ENCODE results near the gene ADAMTS10. TPM values are rescaled to one million over a fixed set of nuclear protein-coding genes. Genes with fewer than 3 reads are reported as not detected.

The ADAMTS10 gene
- total RNA-seq, 1 experiment from 2014 or later: 26.5 TPM

GRCh38 chr19:8607386-8607785, 3.1 kb downstream of the ADAMTS10 start:
- no peaks in the 10 kb centered on the region for H3K27me3 Mint-ChIP-seq (ENCODE audit: low read depth)
- Histone ChIP-seq H3K23me2 (ENCODE audit: insufficient read length, low read depth, low read length, poor library complexity, severe bottlenecking) (peaks cover 8% of the 10 kb centered on the region), H2BK5ac (ENCODE audit: insufficient read length, low read length) (no peak overlapping the region), H2AFZ (ENCODE audit: low read length) (no peak overlapping the region), H3K9ac (ENCODE audit: extremely low read depth, insufficient read length, low read length) (no peak overlapping the region), H2BK20ac (ENCODE audit: low read depth, low read length, poor library complexity, severe bottlenecking) (no peak overlapping the region), H3K79me2 (ENCODE audit: insufficient read depth, low read length) (no peaks in the 10 kb centered on the region), H3K27ac (ENCODE audit: insufficient read length, low read depth, low read length) (no peak overlapping the region), H3K14ac (ENCODE audit: insufficient read depth, low read length) (no peak overlapping the region), H3K4me2 (ENCODE audit: insufficient read depth, insufficient read length, low read length) (no peak overlapping the region), H3K56ac (ENCODE audit: insufficient read length, low read depth, low read length) (no peak overlapping the region), H2BK15ac (ENCODE audit: low read depth, low read length) (no peak overlapping the region), H3K18ac (ENCODE audit: insufficient read length, low read depth, low read length) (no peak overlapping the region), H3K23ac (ENCODE audit: insufficient read length, low read depth, low read length) (no peak overlapping the region), H3K27me3 (ENCODE audit: insufficient read depth, low read length) (no peaks in the 10 kb centered on the region), H4K91ac (ENCODE audit: insufficient read length, low read depth, low read length) (no peak overlapping the region), H4K8ac (replicated peaks; ENCODE audit: insufficient read length, low read depth, low read length) (no peak overlapping the region), H2AK5ac (ENCODE audit: insufficient read length, low read length) (no peak overlapping the region), H3K9me3 (ENCODE audit: control insufficient read depth, low read depth, low read length) (no peaks in the 10 kb centered on the region), H2BK120ac (ENCODE audit: low read depth, low read length, poor library complexity, severe bottlenecking) (no peak overlapping the region), H3T11ph (ENCODE audit: low read length) (no peak overlapping the region), H4K20me1 (ENCODE audit: control insufficient read depth, insufficient read depth, insufficient read length) (no peaks in the 10 kb centered on the region), H3K4me1 (ENCODE audit: insufficient read depth, low read length) (peaks cover 6% of the 10 kb centered on the region), H4K5ac (ENCODE audit: insufficient read length, low read depth, low read length) (no peak overlapping the region), H2BK12ac (ENCODE audit: insufficient read length, low read depth, low read length) (no peak overlapping the region), H3K79me1 (ENCODE audit: insufficient read depth, low read depth, low read length, poor library complexity, severe bottlenecking) (no peaks in the 10 kb centered on the region), H3K4ac (ENCODE audit: low read depth, low read length) (no peak overlapping the region)
- TF ChIP-seq CTCF (conservative IDR thresholded peaks at IDR 0.05): no peak
- peaks cover 15 to 35% (median 30%) of the 10 kb centered on the region in 3 experiments for H3K36me3 Mint-ChIP-seq (ENCODE audit: insufficient read depth in 1 of 3, low read depth in 3 of 3)
- H3K27ac Mint-ChIP-seq: peak overlapping the region in 1 of 3 experiments; percentile 55; a peak in 2 of 7 replicates
- no CpG with 5 or more reads among the region's 4 CpGs for WGBS (ENCODE audit: extremely low coverage, insufficient read length, low lambda C conversion rate)
- H3K4me1 Mint-ChIP-seq: peaks cover 33 to 42% of the 10 kb centered on the region in 2 experiments
- peaks cover 3 to 5% of the 10 kb centered on the region in 2 experiments; a peak in 4 of 5 replicates for H3K9me3 Mint-ChIP-seq
- H3K4me3 Mint-ChIP-seq: no peak overlapping the region
- no peak for DNase-seq

All from H9 (cell line).